Measurements from ENCODE around the gene WDR72.

- TF ChIP-seq CTCF (IDR thresholded peaks at IDR 0.05), result no peak
- TF ChIP-seq POLR2A (IDR thresholded peaks at IDR 0.05), result no peak
Measured at GRCh38 chr15:53588773-53589172, 170.7 kb downstream of the WDR72 start.

All from ovary (tissue), 3 donors.